ENCODE measurements around the gene OGFOD3.
"Not testable (repeated sequence)": the region's sequence is repeated elsewhere in the genome, so short reads cannot be mapped to it uniquely, and the experiment has no call there.

OGFOD3 gene, protein sequence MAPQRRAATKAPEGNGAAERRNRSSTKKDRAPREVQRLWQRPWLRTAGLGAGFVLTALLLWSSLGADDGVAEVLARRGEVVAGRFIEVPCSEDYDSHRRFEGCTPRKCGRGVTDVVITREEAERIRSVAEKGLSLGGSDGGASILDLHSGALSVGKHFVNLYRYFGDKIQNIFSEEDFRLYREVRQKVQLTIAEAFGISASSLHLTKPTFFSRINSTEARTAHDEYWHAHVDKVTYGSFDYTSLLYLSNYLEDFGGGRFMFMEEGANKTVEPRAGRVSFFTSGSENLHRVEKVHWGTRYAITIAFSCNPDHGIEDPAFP

DNA sequence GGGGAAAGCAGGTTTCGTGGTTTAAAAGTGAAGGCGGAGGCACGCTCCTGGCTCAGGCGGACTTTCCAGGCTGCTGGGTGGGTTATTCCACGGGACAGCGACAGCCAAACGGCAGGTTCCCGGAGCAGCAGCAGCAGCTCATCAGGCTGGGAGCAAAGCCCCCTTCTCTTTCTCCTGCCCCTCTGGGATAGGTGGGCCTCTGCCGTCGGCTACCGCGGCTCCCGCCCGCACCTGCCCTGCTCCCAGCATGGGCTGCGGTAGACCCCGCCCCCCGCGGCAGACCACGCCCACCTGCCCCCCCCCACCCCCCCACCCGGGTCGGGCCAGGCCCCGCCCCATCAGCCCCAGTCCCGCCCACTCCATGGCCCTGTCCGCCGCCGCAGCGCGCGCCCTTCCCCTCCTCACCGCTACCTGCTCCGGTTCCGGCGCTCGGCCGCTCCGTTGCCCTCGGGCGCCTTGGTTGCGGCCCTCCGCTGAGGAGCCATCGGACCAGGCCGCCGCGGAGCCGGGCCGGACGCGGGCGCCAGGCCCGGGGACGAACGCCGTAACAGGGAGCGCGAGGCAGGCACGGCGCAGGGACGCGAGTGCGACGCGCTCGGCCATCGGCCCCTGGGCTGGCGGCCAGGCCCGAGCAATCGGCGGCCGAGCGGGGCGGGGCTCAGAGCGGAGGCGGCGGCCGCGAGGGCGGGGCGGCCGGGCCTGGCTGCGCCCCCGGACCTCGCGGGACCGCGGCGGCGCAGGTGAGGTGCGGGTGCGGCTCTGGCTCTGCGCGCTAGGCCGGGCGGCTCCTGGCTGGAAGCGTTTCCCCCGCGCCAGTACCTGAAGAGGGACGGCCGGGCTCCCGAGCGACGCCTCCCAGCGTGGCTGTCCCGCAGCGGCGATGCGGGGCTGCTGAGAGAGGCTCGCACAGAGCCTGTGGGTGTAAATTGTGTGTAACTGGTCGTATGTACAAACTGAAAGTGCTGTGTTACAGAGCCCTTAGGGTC, at the start of gene OGFOD3, which contains the start of gene HEXD:
Gene OGFOD3 (minus strand): TSS at position 586 of the 986 bp plus-strand sequence. CDS start 101 bp downstream, at position 485.
Gene HEXD (plus strand): TSS at position 347 of the 986 bp plus-strand sequence. CDS start 1,453 bp downstream, outside the sequence.
- no peak for TF ChIP-seq GATA1 (IDR thresholded peaks at IDR 0.05; ENCODE audit: low read depth, low read length)
- TF ChIP-seq POLR2A (IDR thresholded peaks at IDR 0.05; ENCODE audit: low read length) = peak; percentile 61
- peak; percentile 90 to 94 for DNase-seq

DNA sequence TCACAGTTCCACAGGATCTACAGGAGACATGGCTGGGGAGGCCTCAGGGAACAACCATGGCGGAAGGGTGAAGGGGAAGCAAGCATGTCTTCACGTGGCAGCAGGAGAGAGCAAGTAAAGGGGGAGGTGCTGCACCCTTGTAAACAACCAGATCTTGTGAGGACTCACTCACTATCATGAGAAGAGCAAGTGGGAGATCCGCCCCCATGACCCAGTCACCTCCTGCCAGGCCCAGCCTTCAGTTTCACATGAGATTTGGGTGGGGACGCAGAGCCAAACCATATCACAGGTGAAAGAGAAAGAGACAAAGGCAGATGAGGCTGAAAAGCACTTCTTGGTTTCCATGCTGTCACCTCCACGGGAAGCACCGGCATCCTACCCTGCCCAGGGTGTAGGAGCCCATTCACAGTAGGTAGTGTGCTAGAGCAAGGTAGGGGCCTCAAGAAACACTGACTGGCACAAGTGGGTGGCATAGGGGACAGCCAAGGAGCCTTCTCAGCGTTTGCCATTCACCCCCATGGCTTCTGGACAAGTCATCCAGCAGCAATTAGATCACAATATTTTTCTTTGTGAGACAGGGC, 46.7 kb upstream of the OGFOD3 start:
- no peak for TF ChIP-seq GATA1 (IDR thresholded peaks at IDR 0.05; ENCODE audit: low read depth, low read length)
- TF ChIP-seq POLR2A (IDR thresholded peaks at IDR 0.05; ENCODE audit: low read length) = peak; percentile 48
- peak; percentile 65 to 71 for DNase-seq

DNA sequence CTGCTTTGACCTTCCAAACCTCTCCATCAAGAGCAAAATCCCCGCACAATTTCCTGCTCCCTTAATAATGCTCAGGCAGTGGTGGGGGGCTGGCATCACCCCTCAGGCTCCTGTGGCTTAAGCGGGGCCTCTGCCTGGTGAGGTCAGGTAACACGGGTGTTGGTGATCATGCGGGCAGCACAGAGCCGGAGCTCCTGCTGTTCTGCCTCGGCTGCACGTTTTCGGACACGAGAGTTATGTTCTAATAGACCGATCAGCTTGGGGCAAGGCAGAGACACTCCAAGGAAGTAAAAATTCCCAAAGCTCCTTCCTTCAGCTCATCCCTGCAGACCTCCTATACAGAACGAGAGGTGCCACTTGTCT, 46.2 kb upstream of the OGFOD3 start:
- TF ChIP-seq GATA1 (IDR thresholded peaks at IDR 0.05; ENCODE audit: low read depth, low read length) (no peak), POLR2A (IDR thresholded peaks at IDR 0.05; ENCODE audit: low read length) (no peak)
- no peak for DNase-seq

DNA sequence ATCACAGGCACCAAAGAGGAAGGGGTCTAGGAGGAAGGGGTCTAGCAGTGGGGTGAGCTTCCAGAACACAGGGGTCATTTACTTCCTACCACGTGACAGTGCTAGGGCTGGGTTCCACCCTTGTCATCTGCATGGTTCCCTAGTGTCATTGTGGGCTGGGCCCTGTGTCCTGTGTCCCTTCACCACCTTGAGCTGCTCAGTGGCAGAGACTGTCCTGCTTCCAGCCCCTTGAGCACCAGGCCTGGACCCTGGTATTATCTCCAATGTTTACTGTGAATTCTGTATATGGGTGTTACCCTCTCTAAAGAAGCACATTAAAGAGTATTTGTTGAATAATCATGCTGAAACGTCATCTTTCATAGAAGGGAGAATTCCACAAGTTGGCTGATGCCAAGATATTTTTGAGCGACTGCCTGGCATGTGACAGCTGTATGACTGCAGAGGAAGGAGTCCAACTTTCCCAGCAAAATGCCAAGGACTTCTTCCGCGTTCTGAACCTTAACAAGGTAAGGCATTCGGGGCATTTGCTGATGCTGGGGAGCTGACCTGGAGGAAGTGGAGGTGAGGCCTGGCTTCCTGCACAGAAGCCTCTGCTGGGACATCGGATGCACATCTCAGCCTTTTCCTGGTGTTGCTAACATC, 45.7 kb upstream of the OGFOD3 start:
- peak; percentile 44 to 52 for DNase-seq
- TF ChIP-seq POLR2A (IDR thresholded peaks at IDR 0.05; ENCODE audit: low read length) (no peak), GATA1 (IDR thresholded peaks at IDR 0.05; ENCODE audit: low read depth, low read length) (no peak)

GRCh38 chr17:82463391-82463790, 45.0 kb upstream of the OGFOD3 start:
- peak; percentile 44 to 46 for DNase-seq
- TF ChIP-seq GATA1 (IDR thresholded peaks at IDR 0.05; ENCODE audit: low read depth, low read length) = no peak
- no peak for TF ChIP-seq POLR2A (IDR thresholded peaks at IDR 0.05; ENCODE audit: low read length)

- DNase-seq = peak; percentile 96 to 99
- peak; percentile 58 for TF ChIP-seq POLR2A (IDR thresholded peaks at IDR 0.05; ENCODE audit: low read length)
- TF ChIP-seq GATA1 (IDR thresholded peaks at IDR 0.05; ENCODE audit: low read depth, low read length) = peak; percentile 94
These were observed 43.6 kb upstream of the OGFOD3 start for GRCh38 chr17:82461827-82462524.

DNA sequence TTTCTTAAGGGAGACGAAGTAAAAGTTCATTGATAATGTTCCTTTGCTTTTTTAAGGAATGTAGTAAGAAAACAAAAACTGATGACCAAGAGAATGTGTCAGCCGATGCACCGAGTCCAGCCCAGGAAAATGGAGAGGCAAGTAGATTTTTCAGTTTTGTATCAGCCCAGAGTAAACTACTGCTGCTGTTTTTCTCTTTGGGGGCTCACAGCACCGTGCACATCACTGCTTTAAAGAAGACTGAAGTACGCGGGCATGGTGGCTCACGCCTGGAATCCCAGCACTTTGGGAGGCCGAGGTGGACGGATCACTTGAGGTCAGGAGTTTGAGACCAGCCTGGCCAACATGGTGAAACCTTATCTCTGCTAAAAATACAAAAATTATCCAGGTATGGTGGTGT, 41.5 kb upstream of the OGFOD3 start:
- not testable (repeated sequence) for DNase-seq

DNA sequence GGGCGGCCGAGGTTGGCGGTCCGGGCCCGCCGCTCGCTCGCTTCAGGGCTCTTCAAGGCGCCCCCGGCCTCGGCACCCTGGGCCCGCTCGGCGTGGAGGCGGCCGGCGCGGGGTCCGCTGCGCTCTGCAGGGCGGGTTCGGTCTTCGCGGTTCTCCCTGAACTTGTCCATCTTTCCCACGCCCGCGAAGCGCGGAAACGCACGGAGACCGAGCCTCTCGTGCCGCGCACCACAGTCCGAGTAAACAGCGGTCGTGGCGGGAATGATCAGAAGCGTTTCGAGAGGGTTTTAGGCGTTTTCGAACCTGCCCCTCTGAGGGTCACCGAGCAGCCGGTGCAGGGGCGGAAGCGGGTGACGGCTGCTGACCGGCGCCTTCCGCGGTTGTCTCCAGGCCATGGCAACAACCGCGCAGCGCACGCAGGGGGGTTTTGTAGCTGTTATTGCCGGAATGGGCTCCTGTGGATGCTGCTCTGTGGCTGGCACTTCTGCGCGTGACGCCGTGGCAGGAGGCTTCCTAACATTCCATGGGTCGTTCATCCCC, 40.6 kb upstream of the OGFOD3 start:
- peak; percentile 71 to 75 for DNase-seq
- TF ChIP-seq GATA1 (IDR thresholded peaks at IDR 0.05; ENCODE audit: low read depth, low read length) = no peak
- no peak for TF ChIP-seq POLR2A (IDR thresholded peaks at IDR 0.05; ENCODE audit: low read length)

- no peak for TF ChIP-seq GATA1 (IDR thresholded peaks at IDR 0.05; ENCODE audit: low read depth, low read length)
- peak; percentile 97 for TF ChIP-seq POLR2A (IDR thresholded peaks at IDR 0.05; ENCODE audit: low read length)
- DNase-seq = peak; percentile 98
These were observed 39.9 kb upstream of the OGFOD3 start, which contains the start of gene NARF for GRCh38 chr17:82458179-82458884. NARF (plus strand) TSS chr17:82458741; CDS start chr17:82458804, 63 bp downstream.

- TF ChIP-seq GATA1 (IDR thresholded peaks at IDR 0.05; ENCODE audit: low read depth, low read length) (no peak), POLR2A (IDR thresholded peaks at IDR 0.05; ENCODE audit: low read length) (no peak)
- DNase-seq = no peak
These were observed 39.5 kb upstream of the OGFOD3 start for GRCh38 chr17:82457929-82458178.

DNA sequence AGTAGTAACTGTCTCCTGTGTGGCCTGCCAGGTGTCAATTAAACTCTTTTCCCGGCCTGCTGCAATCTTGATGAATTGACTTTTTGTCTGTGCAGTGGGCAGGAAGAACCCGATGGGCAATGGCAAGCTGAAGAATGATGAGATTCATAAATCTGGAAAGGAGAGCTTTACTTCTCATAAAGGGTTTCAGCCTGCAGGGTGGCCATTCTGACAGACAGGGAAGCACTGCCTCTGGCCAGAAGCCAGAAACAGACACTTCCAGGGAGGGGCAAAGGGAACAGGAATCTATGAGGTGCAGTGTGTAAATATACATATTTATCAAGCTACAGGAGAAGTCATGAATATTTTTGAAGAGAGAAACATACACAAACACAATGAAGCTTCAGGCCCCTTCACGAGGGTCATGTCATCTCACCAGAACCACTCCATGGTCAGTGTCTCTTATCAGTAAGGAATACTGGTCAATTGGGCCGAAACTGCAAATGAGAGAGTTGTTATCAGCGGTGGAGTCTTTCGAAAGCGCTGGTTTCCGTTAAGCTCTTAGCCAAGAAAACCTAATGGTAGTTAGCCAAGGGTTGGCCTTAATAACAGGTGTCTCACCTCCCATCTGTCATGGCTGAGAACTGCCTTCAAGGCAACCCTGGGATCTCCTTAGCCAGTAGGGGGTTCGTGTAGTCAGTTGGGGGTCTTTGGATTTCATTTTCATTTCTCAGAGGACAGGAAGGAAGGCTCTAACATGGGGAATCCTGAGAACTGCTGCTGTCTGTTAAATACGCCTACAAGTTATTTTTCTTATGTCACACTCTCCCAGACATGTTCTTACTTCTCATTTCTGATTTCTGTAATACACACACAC, 38.9 kb upstream of the OGFOD3 start:
- DNase-seq = peak; percentile 50 to 62
- TF ChIP-seq POLR2A (IDR thresholded peaks at IDR 0.05; ENCODE audit: low read length) = no peak
- no peak for TF ChIP-seq GATA1 (IDR thresholded peaks at IDR 0.05; ENCODE audit: low read depth, low read length)

DNA sequence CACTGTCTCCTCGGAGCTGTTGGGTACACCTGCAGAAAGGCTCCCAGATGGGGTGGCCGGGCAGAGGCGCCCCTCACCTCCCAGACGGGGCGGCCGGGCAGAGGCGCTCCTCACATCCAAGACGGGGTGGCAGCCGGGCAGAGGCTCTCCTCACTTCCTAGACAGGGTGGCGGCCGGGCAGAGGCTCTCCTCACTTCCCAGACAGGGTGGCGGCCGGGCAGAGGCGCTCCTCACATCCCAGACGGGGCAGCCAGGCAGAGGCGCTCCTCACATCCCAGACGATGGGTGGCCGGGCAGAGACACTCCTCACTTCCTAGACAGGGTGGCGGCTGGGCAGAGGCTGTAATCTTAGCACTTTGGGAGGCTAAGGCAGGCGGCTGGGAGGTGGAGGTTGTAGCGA, 35.3 kb upstream of the OGFOD3 start:
- DNase-seq = not testable (repeated sequence)

DNA sequence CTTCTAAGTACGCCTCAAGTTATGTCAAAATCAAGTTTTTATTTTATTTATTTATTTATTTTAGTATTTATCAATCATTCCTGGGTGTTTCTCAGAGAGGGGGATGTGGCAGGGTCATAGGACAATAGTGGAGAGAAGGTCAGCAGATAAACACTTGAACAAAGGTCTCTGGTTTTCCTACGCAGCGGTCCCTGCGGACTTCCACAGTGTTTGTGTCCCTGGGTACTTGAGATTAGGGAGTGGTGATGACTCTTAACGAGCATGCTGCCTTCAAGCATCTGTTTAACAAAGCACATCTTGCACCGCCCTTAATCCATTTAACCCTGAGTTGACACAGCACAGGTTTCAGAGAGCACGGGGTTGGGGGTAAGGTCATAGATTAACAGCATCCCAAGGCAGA, 34.8 kb upstream of the OGFOD3 start:
- DNase-seq = not testable (repeated sequence)
